ENCODE results near the gene IRF9. TPM values are rescaled to one million over a fixed set of nuclear protein-coding genes. Genes with fewer than 3 reads are reported as not detected.
A peak's percentile ranks its signal among the peaks of the same experiment; 100 is the strongest.

The IRF9 gene
- total and polyA plus RNA-seq, 8 donors = 1.4 to 143 (median 78.2) TPM

- TF ChIP-seq EP300 (IDR thresholded peaks at IDR 0.05) = no peak
- TF ChIP-seq, protein P1, sequence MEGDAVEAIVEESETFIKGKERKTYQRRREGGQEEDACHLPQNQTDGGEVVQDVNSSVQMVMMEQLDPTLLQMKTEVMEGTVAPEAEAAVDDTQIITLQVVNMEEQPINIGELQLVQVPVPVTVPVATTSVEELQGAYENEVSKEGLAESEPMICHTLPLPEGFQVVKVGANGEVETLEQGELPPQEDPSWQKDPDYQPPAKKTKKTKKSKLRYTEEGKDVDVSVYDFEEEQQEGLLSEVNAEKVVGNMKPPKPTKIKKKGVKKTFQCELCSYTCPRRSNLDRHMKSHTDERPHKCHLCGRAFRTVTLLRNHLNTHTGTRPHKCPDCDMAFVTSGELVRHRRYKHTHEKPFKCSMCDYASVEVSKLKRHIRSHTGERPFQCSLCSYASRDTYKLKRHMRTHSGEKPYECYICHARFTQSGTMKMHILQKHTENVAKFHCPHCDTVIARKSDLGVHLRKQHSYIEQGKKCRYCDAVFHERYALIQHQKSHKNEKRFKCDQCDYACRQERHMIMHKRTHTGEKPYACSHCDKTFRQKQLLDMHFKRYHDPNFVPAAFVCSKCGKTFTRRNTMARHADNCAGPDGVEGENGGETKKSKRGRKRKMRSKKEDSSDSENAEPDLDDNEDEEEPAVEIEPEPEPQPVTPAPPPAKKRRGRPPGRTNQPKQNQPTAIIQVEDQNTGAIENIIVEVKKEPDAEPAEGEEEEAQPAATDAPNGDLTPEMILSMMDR (IDR thresholded peaks at IDR 0.05) = no peak
- no peak for TF ChIP-seq POLR2A (IDR thresholded peaks at IDR 0.05)
- TF ChIP-seq POLR2AphosphoS5 (IDR thresholded peaks at IDR 0.05) = no peak
- intact Hi-C loops (cut with DNase I; ENCODE audit: low total_unique reads) = no loop called here
- Histone ChIP-seq H3K4me1 (peaks cover 13 to 44% (median 31%) of the 10 kb centered on the region in 4 donors), H3K4me3 (peak overlapping the region in 2 of 4 donors; percentile 87 to 96), H3K27ac (peak overlapping the region in 3 of 5 donors; percentile 83 to 87 (median 86)), H3K36me3 (peaks cover 41 to 78% (median 71%) of the 10 kb centered on the region in 4 donors), H3K9me3 (no peaks in the 10 kb centered on the region), H3K27me3 (no peaks in the 10 kb centered on the region)
- DNase-seq = no peak
- 71 to 96% (median 84%) methylated on average over 1 to 2 of the region's 2 CpGs for WGBS, 5 donors
Measured at GRCh38 chr14:24187539-24187915, 26.5 kb downstream of the IRF9 start.

DNA sequence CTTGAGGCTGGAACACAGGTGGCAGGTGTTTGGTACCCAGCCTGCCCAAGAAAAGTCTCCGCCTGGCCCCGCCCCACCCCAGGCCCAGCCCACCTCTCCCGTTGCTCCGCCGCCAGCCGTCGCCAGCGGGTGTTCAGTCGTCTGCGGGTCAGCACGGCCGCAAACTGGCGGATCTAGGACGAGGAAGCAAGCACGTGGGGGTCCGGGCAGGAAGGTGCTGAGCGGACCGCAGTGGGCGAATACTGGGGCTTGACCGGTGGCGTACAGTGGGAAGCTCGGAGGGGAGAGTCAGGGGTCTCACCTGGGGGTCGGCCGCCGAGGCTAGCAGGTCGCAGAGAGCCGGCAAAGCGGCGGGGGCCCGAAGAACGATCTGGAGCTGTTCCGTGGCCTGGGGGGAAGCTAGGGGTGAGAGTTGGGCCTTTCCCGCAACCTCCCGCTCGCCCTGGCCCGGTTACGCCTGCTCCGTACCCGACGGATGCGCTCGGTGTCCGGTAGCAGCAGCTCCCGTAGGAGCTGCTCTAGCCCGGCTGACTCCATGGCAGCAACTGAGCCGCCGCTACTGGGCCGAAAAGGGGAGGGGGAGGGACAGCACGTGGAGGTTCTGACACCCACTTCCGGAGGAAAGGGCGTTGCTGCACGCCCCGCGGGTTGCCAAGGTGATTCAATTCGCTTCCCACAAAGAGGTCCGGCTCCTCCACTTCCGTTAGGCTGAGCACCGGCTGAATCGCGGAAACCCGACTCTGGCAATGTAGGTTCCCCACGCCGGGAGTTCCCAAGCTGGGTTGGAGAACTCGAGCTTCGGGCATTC is 27.4 kb downstream of the IRF9 start, which contains the start of gene IPO4:
Gene IPO4, minus strand, starts transcription at position 566 of the 808 bp plus-strand sequence. Its CDS starts 29 bp downstream, at position 537.
- peak; percentile 95 to 98 for DNase-seq
- no peaks in the 10 kb centered on the region for H3K27me3 ChIP-seq
- WGBS, 5 donors = 0 to 1% (median 1%) methylated on average over 37 to 65 of the region's 65 CpGs
- intact Hi-C loops (cut with DNase I; ENCODE audit: low total_unique reads) = no loop called here
- H3K27ac ChIP-seq = peak within 1 kb of the TSS; percentile 68 to 87 (median 83)
- no peaks in the 10 kb centered on the region for H3K9me3 ChIP-seq
- peaks cover 13 to 52% (median 34%) of the 10 kb centered on the region in 4 donors for H3K4me1 ChIP-seq
- H3K4me3 ChIP-seq = peak within 1 kb of the TSS; percentile 69 to 96 (median 78)
- peaks cover 33 to 77% (median 70%) of the 10 kb centered on the region in 4 donors for H3K36me3 ChIP-seq
- TF ChIP-seq, protein P1 (IDR thresholded peaks at IDR 0.05) = peak in 1 of 7 experiments; percentile 12
- TF ChIP-seq EP300 (IDR thresholded peaks at IDR 0.05) = peak; percentile 31
- TF ChIP-seq POLR2AphosphoS5 (IDR thresholded peaks at IDR 0.05) = peak; percentile 50 to 94 (median 86)
- TF ChIP-seq POLR2A (IDR thresholded peaks at IDR 0.05) = no peak

- Histone ChIP-seq H3K27me3 (no peaks in the 10 kb centered on the region), H3K4me1 (peaks cover 16 to 56% (median 38%) of the 10 kb centered on the region in 4 donors), H3K9me3 (no peaks in the 10 kb centered on the region), H3K27ac (peak overlapping the region in 4 of 5 donors; percentile 39 to 87 (median 84)), H3K36me3 (peaks cover 28 to 72% (median 64%) of the 10 kb centered on the region in 4 donors), H3K4me3 (peak overlapping the region in 3 of 4 donors; percentile 69 to 96 (median 87))
- 0 to 4% (median 1%) methylated on average over 3 of the region's 3 CpGs for WGBS, 5 donors
- DNase-seq = no peak
- TF ChIP-seq POLR2A (IDR thresholded peaks at IDR 0.05) (no peak), POLR2AphosphoS5 (IDR thresholded peaks at IDR 0.05) (no peak), EP300 (IDR thresholded peaks at IDR 0.05) (no peak)
- TF ChIP-seq, protein P1 (IDR thresholded peaks at IDR 0.05) = no peak
- intact Hi-C loops (cut with DNase I; ENCODE audit: low total_unique reads) = no loop called here
Measured at GRCh38 chr14:24189059-24189375, 28.0 kb downstream of the IRF9 start.

DNA sequence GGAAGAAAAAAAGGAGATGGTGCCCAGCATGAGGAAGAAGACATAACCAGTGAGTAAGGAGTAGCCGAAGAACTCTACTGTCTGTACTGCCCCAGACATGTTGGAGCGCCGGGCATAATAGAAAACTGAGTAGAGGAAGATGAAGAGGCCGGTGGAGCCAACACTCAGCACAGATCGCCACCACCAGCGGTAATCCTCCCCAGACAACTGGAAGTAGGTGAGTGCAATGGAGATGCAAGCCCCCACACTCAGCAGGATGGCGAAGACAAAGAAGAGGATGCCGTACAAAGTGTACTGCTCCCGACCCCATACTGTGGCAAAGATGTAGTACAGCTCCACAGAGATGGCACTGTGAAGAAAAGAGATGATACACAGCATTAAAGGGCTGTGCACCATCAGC is 28.4 kb downstream of the IRF9 start:
- peaks cover 20 to 60% (median 42%) of the 10 kb centered on the region in 4 donors for H3K4me1 ChIP-seq
- WGBS, 5 donors = 94 to 95% (median 94%) methylated on average over 9 of the region's 9 CpGs
- intact Hi-C loops (cut with DNase I; ENCODE audit: low total_unique reads) = no loop called here
- H3K27me3 ChIP-seq = no peaks in the 10 kb centered on the region
- H3K9me3 ChIP-seq = no peaks in the 10 kb centered on the region
- DNase-seq = no peak
- no peak overlapping the region for H3K4me3 ChIP-seq
- TF ChIP-seq, protein P1 (IDR thresholded peaks at IDR 0.05) = no peak
- TF ChIP-seq EP300 (IDR thresholded peaks at IDR 0.05) (no peak), POLR2A (IDR thresholded peaks at IDR 0.05) (no peak), POLR2AphosphoS5 (IDR thresholded peaks at IDR 0.05) (no peak)
- peaks cover 23 to 67% (median 60%) of the 10 kb centered on the region in 4 donors for H3K36me3 ChIP-seq
- peak overlapping the region in 3 of 5 donors; percentile 39 to 87 (median 86) for H3K27ac ChIP-seq

Data from stomach (tissue), 9 donors.